Neural progenitor cell (in vitro differentiated cells): Measurements from ENCODE around the gene DDX23.

Source experiments
- CTCF ChIP-seq: fragments of 200-600 bp; sonication (generic); IDR thresholded peaks from 2 replicates; pipeline ENCODE4 v1.5.1; 2017; ENCODE audit warnings: antibody characterized with exemption, mild to moderate bottlenecking
- EZH2 ChIP-seq: fragments of 200-600 bp; sonication (generic); IDR thresholded peaks from 2 replicates; pipeline ENCODE4 v1.6.1; 2017; ENCODE audit warnings: antibody characterized with exemption, mild to moderate bottlenecking, moderate library complexity

GRCh38 chr12:48824112-48824511, 27.9 kb downstream of the DDX23 start:
- TF ChIP-seq CTCF: no peak
- no peak for TF ChIP-seq EZH2
